HG02973 (cell line): ENCODE measurements around the gene FAM118A.
"Not testable (repeated sequence)": the region's sequence is repeated elsewhere in the genome, so short reads cannot be mapped to it uniquely, and the experiment has no call there.

ENCODE experiments used
- ATAC-seq: cut with Tn5 transposase; IDR thresholded peaks from one replicate; pipeline ENCODE4 v1.9.1; 2021; ENCODE audit warnings: moderate library complexity; ENCODE audit not compliant: unreplicated experiment

FAM118A gene

DNA sequence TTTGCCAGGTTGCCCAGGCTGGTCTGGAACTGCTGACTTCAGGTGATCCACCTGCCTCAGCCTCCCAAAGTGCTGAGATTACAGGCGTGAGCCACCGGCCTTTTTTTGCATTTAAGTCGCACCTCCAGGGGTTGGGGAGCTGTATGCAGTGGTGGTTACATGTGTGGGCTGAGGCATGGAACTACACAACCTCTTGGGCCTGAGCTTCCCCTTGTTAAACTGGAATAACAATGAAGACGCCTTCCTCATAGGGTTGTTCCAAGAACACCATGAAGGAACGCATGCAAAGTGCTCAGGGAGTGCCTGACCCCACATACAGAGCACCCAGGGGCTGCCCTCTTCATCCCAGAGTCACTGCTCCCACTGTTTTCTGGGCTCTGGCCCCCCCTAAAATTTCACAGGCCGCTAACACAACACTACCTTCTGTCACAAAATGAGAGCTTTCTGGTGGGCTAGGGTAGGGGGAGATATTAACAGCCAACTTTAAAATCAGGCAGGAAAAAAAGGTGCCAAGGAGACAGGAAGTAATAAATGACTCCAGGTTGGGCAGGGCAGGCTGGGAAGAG lies 1.3 kb upstream of the FAM118A start:
- ATAC-seq, result no peak

DNA sequence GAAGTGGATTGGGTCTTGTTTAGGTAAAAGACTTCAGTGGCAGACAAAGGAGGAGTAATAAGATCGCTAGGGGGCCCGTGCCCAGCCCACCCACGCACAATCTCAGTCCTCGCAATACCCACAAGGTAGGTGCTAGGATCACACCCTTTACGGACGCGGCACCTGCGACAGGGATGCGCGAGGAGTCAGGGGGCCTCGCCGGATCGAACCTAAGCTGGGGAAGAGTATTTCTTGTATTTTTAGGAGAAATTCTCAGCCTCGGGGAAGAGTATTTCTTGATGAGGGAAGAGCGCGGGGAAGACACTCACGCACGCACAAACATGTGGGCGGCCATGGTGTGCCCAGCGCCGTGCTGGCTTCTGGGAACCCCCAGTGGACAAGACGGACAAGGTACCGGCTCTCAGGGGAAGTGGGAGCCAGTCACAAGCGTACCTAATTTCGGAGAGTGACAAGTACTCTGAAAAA lies 745 bp upstream of the FAM118A start:
- no peak for ATAC-seq

DNA sequence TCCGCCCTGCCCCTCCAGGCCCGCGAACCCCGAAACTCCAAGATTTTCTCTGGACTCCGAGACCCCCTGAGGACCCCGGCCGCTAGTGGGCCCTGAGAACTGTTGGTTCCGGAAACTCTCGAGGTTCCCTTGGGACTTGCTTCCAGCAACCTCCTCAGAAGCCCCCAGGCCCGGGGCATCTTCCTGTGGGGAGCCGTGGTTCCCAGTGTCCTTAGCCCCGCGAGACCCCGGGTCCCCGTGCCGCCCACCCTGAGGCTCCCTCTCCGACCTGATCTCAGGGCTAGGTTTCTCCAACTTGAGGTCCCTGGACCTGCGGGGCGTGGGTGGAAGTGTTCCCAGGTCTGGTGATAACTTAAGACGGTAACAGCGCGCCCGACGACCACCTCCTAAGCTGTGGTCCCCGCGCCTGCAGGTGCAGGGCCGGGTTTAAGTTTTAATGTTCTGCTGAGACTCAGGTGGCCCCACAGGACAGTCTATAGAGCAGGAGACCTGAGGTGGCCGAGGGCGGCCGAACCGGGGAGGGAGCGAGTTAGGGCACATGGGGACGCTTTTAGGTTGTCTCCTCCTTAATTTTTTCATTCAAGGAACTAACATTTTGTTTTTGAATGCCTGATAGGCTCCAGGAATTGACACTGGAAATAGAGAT lies 720 bp downstream of the FAM118A start:
- no peak for ATAC-seq

DNA sequence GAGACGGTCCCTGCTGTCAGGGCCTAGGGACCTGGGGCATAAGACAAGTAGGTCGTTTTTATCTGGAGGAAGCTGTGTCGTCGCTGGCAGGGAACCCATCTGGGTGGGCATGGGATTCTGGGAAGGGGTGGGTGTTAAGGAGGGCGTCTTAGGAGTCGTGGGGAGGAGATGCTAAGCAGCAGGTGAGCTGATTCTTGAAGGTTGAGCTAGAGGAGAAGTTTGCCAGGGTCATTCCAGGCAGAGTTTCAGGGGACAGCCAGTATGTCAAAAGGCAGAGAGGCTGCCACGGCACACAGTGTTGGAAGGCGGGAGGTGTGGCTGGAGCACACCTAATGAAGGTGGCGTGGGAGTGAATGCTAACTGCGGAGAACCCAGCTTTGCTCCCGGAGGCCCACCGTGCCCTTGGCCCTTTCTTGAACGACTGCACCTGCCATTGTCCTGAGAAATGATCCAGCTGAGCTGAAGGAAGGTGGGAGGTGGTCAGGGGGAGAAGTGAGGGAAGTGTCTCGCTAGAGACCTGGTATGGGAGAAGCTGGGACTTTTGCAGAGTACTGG lies 1.3 kb downstream of the FAM118A start:
- no peak for ATAC-seq

DNA sequence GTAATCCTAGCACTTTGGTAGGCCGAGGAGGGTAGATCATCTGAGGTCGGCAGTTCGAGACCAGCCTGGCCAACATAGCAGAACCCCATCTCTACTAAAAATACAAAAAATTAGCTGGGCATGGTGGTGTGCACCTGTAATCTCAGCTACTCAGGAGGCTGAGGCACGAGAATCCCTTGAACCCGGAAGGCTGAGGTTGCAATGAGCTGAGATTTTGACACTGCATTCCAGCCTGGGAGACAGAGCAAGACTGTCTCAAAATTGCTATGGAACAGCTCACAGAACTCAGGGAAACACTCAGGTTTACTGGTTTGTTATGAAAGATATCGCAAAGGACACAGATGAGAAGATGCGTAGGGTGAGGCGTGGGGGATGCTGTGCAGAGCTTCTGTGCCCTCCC lies 2.7 kb downstream of the FAM118A start:
- no peak for ATAC-seq

DNA sequence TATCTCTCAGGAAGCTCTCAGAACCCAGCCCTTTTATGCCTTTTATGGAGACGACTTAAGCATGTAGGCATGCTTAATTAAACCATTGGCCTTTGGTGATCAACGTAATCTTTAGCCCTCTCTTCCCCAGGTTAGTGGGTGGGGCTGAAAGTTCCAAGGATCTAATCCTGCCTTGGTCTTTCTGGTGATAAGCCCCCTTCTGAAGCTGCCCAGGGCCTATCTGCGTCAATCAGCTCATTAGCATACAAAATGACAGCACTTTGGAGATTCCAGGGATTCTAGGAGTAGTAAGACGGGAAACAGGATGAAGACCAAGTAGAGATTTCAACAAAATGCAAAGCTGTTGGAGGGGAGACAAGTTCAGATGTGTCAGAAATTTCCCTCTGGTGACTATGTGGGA lies 3.1 kb downstream of the FAM118A start:
- ATAC-seq, result no peak

DNA sequence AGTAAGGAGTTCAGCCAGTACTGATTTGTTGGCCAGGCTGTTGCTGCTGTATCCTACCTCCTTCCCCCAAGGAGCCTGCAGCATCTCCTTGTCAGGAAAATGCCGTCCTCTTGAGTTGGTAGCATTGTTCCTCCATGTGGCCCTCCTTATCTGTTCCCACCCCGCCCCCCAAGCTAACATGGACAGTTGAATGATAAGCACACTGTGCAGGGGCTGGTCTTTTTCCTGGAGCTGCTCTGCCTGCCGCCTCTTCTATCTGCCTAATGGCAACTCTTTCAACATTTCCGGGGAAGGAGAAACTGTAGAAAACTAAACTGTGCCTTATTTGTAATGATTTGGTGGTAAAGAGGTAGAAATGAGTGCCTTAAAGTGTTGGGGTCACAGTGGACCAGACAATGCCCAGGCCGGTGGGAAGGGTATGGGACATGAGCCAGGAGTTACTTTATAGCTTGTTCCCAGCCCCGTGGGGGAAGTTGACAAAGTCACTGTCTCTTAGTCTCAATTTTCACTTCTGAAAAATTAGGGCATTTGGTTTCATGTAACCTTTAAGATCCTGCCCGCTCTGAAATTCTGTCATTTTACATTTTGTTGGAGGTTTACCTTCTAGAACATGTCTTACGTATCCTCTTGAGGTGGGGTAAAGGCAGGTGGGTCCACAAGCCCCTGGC lies 4.5 kb downstream of the FAM118A start:
- no peak for ATAC-seq

DNA sequence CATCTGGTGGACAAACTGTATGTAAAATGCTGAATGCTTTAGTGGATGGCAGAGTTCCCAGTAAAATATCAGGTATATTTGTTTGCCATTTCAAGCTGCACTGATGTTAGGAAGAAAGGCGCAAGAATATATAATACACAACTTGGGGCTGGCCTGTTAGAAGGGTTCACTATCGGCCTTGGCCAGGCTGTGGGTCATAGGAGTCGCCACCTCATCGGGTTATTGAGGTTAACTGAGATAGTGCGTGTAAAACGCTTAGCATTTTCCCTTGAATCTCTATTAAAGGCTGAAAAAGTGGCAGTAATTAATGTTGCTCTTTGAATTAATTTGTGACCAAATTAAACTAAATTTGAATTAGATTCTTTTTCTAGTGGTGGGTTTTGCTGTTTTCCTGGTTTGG lies 5.1 kb downstream of the FAM118A start:
- ATAC-seq, result no peak

DNA sequence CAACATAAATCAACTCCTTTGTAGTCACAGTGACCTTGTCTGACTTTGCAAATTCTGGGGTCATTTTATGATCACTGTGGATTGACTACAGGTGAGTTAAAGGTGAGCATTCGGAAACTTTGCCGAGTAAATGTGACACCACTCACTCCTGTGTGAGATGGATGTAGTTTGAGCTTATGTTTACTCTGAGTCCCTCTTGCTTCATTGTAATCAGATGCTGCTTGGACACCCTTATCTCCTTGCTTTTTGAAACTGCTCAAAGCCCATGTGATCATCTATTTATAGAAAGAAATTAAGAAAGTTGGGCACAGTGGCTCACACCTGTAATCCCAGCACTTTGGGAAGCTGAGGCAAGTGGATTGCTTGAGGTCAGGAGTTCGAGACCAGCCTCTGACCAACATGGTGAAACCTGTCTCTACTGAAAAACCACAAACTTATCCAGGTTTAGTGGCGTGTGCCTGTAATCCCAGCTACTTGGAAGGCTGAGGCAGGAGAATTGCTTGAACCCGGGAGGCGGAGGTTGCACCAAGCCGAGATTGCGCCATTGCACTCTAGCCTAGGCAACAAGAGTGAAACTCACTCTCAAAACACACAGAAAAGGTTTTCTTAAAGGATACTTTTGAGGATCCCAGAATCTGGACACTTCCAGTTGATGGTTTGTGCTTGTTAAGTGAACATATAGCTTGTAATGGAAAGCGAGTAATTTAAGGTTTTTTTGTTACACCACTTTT lies 7.2 kb downstream of the FAM118A start:
- no peak for ATAC-seq

DNA sequence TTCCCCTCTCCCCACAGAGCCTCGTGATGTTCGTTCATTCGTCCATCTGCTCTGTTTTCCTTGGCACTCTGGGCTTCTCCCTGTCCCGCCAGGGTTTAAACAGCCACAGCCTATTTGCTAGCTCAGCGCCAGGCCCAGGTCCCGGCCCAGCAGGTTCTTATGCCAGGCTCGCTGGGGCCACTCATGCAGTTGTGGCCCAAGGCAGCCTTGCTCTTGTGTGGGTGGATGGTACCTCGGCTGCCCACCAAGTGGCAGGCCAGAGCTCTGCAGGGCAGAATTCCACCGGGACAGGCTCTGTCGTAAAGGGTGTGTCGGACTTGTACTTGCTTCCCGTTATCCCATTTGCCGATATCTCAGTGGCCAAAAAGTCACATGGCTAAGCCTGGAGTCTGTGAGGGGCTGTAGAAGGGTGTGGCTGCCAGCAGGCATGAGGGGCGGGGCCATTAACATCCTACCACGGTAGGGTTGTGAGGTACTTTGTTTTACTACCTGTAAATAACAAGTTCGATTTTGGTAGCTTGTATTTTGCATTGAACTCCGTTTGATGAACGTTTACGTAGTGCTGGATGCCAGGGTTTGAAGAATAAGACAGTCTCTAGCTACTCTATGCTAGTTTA lies 7.9 kb downstream of the FAM118A start:
- no peak for ATAC-seq

DNA sequence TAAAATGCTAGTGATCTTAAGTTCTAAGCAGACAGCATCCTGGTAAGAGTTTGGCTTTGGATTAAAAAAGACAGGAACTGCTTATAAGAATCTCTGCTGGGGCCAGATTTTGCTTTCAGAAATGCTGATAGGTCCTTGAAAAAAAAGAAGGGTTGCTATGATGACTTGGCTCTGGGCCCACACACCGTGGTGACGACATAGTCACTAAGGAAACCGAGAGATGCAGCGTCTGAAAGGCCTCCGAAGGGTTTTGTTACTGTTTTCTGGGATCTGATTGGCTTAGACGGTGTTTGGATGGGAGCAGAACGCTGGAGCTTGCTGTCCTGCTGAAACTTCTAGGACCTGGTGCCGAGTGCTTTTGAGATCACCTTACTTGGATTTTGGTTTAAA lies 8.4 kb downstream of the FAM118A start:
- ATAC-seq, result peak; percentile 58

DNA sequence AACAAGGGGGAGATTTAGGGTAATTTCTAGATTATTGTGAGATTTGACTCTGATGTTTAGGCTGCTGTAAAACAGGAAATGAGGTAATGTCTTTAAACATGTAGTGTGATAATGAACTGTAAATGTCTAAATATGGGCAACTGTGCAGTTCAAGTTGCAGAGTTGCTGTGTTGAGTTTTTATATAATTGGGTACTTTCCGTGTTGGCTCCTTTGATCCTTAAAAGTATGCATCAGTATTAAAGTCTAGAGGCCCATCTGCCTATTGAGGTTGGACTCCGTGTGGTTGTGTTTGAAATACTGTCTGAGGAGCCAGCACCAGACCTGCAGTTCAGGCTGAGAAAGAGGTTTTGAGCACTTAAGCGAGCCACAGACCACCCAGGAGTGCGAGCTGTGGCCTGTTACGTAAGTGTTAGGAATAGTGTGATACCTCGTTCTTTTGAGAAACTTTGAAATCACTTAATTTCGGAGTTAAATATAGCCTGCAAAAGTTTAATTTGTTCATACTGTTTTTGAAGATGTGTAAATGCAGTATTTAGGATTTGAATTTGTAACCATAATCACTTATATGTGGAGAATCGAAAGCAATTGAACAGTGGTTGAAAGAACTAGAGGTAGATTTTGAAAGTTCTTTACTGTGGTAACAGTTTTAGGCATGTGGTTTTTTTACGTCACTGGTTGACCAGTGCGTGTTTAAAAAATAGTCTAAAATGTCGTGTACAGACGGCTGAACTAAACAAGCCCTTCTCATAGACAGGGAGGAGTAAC lies 9.0 kb downstream of the FAM118A start:
- peak; percentile 33 for ATAC-seq

DNA sequence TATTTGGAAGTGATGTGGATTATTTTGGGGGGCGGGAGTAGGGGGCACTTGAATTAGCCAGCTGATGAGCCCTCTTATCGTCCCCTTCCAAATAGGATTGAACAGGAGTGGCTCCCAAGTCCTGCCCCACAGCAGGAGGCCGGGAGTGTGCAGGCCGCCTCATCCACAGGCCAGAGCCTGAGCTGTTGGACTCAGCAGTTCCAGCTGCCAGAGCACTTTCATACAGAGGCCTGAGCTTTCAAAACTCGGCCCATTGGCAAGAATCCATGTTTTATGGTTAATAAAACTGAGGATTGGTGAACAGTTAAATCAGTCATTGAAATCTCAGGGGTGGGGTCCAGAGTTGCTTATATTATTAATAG lies 9.6 kb downstream of the FAM118A start:
- ATAC-seq, result no peak

DNA sequence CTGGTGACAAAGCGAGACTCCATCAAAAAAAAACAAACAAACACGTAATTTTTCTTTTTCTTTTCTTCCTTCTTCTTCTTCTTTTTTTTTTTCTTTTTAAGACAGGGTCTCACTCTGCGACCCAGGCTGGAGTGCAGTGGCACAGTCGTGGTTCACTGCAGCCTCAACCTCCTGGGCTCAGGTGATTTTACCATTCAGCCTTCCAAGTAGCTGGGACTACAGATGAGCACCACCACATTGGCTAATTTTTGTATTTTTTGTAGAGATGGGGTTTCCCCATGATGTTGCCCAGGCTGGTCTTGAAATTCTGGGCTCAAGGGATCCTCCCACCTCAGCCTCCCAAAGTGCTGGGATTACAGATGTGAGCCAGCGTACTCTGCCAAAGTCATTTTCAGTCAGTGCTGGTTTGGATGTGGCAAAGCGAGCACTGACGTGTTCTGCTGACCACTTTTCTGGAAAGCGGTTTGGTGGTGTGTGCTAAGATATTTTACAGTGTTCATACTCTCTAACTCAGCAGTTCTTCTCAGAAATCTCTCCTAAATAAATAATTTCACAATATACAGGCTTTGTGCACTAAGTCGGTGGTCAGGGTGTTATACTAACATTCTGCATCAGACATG lies 10.7 kb downstream of the FAM118A start:
- ATAC-seq, result no peak

DNA sequence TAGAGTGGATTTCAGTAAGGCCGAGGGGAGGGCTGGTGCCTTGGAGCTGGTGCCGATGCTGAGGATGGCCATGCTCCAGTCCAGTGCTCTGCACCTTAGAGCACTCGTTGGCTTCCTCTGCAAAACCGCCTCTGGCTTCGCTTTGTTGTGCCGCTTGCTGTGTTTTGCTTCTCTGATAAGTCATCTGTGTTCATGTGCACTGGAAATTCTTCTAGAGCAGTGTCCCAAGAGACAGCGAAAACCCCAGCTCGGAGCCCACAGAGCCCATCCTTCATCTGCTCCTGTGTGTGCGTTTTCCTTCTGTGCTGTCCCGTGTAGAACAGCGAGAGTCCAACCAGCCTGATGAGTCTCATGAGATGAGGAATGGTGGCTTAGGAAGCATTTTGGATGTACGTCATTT lies 12.1 kb downstream of the FAM118A start:
- ATAC-seq, result no peak

DNA sequence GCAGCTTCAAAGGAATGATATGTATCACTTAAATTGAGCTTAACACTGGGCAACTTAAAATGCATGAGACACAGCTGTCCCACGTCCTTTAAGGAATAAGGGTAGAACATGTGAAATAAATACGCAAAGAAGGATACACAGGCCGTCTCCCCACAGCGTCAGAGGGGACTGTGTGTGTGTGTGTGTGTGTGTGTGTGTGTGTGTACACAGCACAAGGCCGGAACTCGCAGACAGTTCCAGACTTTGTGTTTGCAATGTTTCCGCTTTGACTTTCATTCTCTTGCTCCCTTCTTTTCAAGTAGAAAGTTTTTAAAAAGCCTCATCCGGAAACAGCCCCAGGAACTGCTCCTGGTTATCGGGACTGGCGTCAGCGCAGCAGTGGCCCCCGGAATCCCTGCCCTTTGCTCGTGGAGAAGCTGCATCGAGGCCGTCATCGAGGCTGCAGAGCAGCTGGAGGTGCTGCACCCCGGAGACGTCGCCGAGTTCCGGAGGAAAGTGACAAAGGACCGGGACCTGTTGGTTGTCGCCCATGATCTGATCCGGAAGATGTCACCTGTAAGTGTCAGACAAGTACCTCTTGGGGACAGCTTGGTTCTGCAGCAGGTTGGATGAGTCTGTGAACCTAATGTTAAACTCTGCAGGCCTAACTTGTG lies 13.3 kb downstream of the FAM118A start:
- ATAC-seq, result no peak

DNA sequence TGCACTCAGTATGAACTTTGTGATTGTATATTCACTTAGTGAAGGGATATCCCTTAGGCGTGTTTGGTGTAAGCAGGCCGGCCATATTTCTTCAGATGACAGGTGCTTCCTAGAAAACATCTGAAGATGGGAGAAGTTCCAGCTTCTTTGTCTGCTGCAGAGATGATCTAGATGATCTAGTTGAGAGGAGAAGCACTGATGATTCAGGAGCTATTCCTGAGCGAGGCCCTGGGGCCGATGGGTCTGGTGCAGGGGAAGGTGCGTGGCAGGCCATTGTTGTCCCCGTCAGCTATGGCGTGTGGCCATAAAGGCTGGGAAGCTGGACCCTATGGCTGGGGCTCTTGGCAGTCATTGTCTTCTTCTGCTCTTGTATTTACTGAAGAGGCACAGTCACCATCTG lies 14.0 kb downstream of the FAM118A start:
- ATAC-seq, result no peak

DNA sequence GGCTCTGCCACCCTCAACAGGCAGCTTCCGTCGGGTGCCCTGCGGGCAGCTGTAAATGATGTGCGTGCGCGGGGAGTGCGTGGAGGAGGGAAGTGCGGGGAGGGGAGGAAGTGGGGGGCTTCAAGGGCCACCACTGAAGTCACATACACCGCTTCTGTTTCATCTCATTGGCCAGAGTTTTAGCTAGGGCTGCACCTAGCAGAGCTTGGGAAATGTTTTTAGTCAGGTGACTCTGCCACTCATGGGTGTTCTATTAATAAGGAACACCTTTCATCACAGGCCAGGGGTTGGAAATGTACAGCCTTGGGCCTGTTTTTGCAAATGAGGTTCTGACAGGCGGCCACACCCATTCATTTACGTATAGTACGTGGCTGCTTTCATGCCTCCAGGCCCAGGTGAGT lies 14.6 kb downstream of the FAM118A start:
- ATAC-seq, result no peak

DNA sequence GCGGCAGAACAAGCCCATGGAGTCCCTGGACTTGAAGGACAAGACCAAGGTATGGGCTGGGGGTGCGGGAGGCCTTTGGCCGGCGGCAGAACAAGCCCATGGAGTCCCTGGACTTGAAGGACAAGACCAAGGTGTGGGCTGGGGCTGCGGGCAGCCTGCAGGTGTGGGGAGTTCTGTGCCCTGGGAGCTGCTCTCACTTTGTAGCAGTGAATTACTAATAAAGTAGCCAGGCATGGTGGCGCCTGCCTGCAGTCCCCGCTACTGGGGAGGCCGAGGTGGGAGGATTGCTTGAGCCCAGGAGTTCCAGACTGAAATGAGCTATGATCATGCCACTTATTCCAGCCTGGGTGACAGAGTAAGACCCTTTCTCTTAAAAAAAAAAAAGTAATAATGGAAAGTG lies 18.5 kb downstream of the FAM118A start:
- not testable (repeated sequence) for ATAC-seq
